Brain microvascular endothelial cell (primary cell): ENCODE measurements around the gene SPATS2L.
A peak's percentile ranks its signal among the peaks of the same experiment; 100 is the strongest.

Experiments used
- DNase-seq: peaks from one replicate; pipeline ENCODE4 v3.0.0-alpha.2; 2020
- H3K27ac ChIP-seq: fragments of 250-450 bp; sonication (Bioruptor Pico); 2 replicates; pipeline ENCODE4 v1.5.1; 2020; ENCODE audit warnings: mild to moderate bottlenecking, moderate library complexity
- H3K27me3 ChIP-seq: fragments of 250-450 bp; sonication (Bioruptor Pico); replicated peaks from 2 replicates; pipeline ENCODE4 v1.5.1; 2020; ENCODE audit warnings: mild to moderate bottlenecking
- H3K36me3 ChIP-seq: fragments of 250-450 bp; sonication (Bioruptor Pico); replicated peaks from 2 replicates; pipeline ENCODE4 v1.5.1; 2020; ENCODE audit warnings: mild to moderate bottlenecking
- H3K4me3 ChIP-seq: 2 replicates; pipeline ENCODE4 v1.5.1; 2011; ENCODE audit warnings: low read depth, mild to moderate bottlenecking, control low read depth, low read length, moderate library complexity
- in situ Hi-C: cut with HindIII; loops from 2 replicates; pipeline ENCODE4 v1.10.0; 2017; ENCODE audit warnings: low sequenced_read_pairs, low pct_ligation_motif_present
- TF ChIP-seq, protein P1 (sequence below): IDR thresholded peaks from 2 replicates; pipeline ENCODE4 v1.5.1; 2011; ENCODE audit warnings: low read depth, mild to moderate bottlenecking, moderate library complexity, low read length, control low read depth, inconsistent platforms; ENCODE audit errors: missing control alignments

The SPATS2L gene

DNA sequence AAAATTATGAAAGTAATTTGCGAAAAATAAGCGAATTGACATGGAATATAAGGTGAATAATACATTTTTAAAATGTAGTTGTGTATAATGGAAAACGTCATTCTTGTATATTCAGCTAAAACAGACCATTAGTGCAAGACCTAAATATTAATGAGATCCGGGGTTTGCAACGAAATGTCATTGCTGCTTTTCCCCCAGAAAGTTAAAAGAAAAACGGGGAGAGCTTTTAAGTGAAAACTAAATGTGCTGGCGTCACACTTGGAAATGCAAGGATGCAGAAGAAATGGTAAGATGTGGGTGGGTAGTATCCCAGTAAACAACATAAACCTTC is 219.0 kb downstream of the SPATS2L start:
- H3K4me3 ChIP-seq: peak overlapping the region; percentile 89
- in situ Hi-C loops: no loop called here
- TF ChIP-seq, protein P1, sequence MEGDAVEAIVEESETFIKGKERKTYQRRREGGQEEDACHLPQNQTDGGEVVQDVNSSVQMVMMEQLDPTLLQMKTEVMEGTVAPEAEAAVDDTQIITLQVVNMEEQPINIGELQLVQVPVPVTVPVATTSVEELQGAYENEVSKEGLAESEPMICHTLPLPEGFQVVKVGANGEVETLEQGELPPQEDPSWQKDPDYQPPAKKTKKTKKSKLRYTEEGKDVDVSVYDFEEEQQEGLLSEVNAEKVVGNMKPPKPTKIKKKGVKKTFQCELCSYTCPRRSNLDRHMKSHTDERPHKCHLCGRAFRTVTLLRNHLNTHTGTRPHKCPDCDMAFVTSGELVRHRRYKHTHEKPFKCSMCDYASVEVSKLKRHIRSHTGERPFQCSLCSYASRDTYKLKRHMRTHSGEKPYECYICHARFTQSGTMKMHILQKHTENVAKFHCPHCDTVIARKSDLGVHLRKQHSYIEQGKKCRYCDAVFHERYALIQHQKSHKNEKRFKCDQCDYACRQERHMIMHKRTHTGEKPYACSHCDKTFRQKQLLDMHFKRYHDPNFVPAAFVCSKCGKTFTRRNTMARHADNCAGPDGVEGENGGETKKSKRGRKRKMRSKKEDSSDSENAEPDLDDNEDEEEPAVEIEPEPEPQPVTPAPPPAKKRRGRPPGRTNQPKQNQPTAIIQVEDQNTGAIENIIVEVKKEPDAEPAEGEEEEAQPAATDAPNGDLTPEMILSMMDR: no peak

DNA sequence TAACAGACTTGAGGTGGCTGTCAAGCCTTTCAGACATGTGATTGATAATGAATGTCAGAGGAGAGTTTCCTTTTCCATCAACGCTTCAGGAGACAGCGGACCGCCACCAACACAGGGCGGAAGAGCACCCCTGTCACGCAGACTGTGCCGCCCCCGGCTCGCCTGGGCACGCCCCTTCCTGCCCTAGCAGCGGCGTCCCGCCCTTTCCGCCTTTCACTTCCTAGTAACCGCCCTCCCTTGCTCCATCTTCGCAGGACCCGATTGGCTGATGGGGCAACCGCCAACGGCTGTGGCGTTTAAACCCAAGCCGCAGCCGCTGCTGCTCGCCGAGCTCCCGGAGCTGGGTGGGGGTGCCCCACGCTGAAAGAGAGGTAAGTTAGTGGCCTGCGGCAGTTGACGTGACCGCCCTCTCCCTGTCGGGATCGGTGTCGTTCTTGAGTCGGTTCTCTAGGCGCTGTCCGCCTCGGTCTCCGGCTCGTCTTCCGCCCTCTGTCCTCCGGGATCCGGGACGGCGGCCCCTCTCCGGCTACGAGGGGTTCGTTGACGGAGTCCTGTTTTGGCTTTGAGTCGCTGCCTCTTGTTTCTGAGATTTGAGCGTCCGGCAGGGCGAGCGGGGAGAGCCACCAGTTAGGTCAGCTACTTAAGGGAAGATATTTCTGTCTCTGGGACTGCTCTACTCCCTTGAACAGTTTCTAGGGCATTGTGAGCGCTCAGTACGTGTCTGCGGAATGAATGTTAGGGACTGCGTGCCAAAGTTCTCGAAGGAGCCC is 219.6 kb downstream of the SPATS2L start, which contains the start of gene SGO2:
Gene SGO2, plus strand, starts transcription at position 326 of the 770 bp plus-strand sequence. CDS start 6,769 bp downstream, outside the sequence.
- in situ Hi-C loops: no loop called here
- Histone ChIP-seq H3K36me3 (no peaks in the 10 kb centered on the region), H3K27ac (peak within 1 kb of the TSS; percentile 28), H3K27me3 (no peaks in the 10 kb centered on the region), H3K4me3 (peak within 1 kb of the TSS; percentile 89)
- TF ChIP-seq, protein P1: peak; percentile 26
- DNase-seq: peak; percentile 92

More for the DNA sequence above, 219.0 kb downstream of the SPATS2L start:
- H3K27me3 ChIP-seq: no peaks in the 10 kb centered on the region
- H3K27ac ChIP-seq: no peak overlapping the region
- no peaks in the 10 kb centered on the region for H3K36me3 ChIP-seq
- no peak for DNase-seq

DNA sequence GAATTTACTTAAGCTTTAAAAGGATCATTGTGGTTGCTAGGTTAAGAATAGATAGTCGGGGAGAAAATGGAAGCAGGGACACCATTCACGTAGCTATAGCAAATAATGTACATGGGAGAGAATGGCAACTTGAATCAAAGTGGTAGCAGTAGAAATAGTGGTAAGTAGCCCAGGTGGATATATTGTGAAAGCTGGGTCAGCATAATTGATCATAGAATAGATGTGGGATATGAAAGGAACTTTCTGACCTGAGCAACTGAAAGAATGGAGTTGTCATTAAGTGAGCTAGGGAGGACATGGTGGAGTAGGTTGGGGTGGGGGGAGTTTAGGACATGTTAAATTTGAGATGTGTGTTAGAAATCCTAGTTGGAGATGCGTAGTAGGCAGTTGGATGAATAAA is 221.7 kb downstream of the SPATS2L start:
- Histone ChIP-seq H3K4me3 (no peak overlapping the region), H3K27ac (no peak overlapping the region), H3K36me3 (no peaks in the 10 kb centered on the region), H3K27me3 (no peaks in the 10 kb centered on the region)
- TF ChIP-seq, protein P1: no peak
- in situ Hi-C loops: no loop called here
- DNase-seq: no peak
